ENCODE results near the gene PDYN. TPM values are rescaled to one million over a fixed set of nuclear protein-coding genes. Genes with fewer than 3 reads are reported as not detected.

PDYN gene
- total RNA-seq, 4 donors from 2014 or later, result not detected

- Histone ChIP-seq H3K27ac (replicated peaks in 1 of 4) (no peak overlapping the region), H3K9me3 (no peaks in the 10 kb centered on the region), H3K27me3 (peaks cover 0 to 71% (median 0%) of the 10 kb centered on the region in 4 donors), H3K4me1 (no peaks in the 10 kb centered on the region), H3K4me3 (no peak overlapping the region), H3K36me3 (no peaks in the 10 kb centered on the region)
- intact Hi-C loops (cut with DNase I), result no loop called here
- TF ChIP-seq CTCF (IDR thresholded peaks at IDR 0.05) (no peak), EP300 (IDR thresholded peaks at IDR 0.05) (no peak), POLR2AphosphoS5 (IDR thresholded peaks at IDR 0.05) (no peak), POLR2A (IDR thresholded peaks at IDR 0.05; ENCODE audit: low read depth) (no peak)
- DNase-seq (ENCODE audit: extremely low spot score), result no peak
- WGBS, result 86% methylated on average over 4 of the region's 4 CpGs
These were observed 4.3 kb upstream of the PDYN start for GRCh38 chr20:1998193-1998520.

GRCh38 chr20:1997483-1998192 is 3.8 kb upstream of the PDYN start:
- TF ChIP-seq POLR2AphosphoS5 (IDR thresholded peaks at IDR 0.05), result no peak
- TF ChIP-seq POLR2A (IDR thresholded peaks at IDR 0.05; ENCODE audit: low read depth), result no peak
- no peak for TF ChIP-seq CTCF (IDR thresholded peaks at IDR 0.05)
- no peak for TF ChIP-seq EP300 (IDR thresholded peaks at IDR 0.05)
- H3K27ac ChIP-seq (replicated peaks in 1 of 4), result no peak overlapping the region
- intact Hi-C loops (cut with DNase I), result no loop called here
- no peak for DNase-seq (ENCODE audit: extremely low spot score)
- no peaks in the 10 kb centered on the region for H3K36me3 ChIP-seq
- no peaks in the 10 kb centered on the region for H3K4me1 ChIP-seq
- 75% methylated on average over 15 of the region's 15 CpGs for WGBS
- H3K4me3 ChIP-seq, result no peak overlapping the region
- no peaks in the 10 kb centered on the region for H3K9me3 ChIP-seq
- peaks cover 0 to 67% (median 0%) of the 10 kb centered on the region in 4 donors for H3K27me3 ChIP-seq

- intact Hi-C loops (cut with DNase I), result no loop called here
- no peak for DNase-seq (ENCODE audit: extremely low spot score)
- Histone ChIP-seq H3K27ac (replicated peaks in 1 of 4) (no peak overlapping the region), H3K36me3 (no peaks in the 10 kb centered on the region), H3K4me3 (no peak overlapping the region), H3K4me1 (no peaks in the 10 kb centered on the region), H3K9me3 (no peaks in the 10 kb centered on the region), H3K27me3 (peaks cover 0 to 78% (median 0%) of the 10 kb centered on the region in 4 donors)
- 85% methylated on average over 9 of the region's 10 CpGs for WGBS
- TF ChIP-seq POLR2AphosphoS5 (IDR thresholded peaks at IDR 0.05) (no peak), POLR2A (IDR thresholded peaks at IDR 0.05; ENCODE audit: low read depth) (no peak), CTCF (IDR thresholded peaks at IDR 0.05) (no peak), EP300 (IDR thresholded peaks at IDR 0.05) (no peak)
These were observed 1.9 kb upstream of the PDYN start for GRCh38 chr20:1995531-1996310.

- no peak for TF ChIP-seq CTCF (IDR thresholded peaks at IDR 0.05)
- no peak for TF ChIP-seq EP300 (IDR thresholded peaks at IDR 0.05)
- no peak for TF ChIP-seq POLR2AphosphoS5 (IDR thresholded peaks at IDR 0.05)
- TF ChIP-seq POLR2A (IDR thresholded peaks at IDR 0.05; ENCODE audit: low read depth), result no peak
- no peaks in the 10 kb centered on the region for H3K9me3 ChIP-seq
- H3K27me3 ChIP-seq, result peaks cover 0 to 88% (median 0%) of the 10 kb centered on the region in 4 donors
- H3K27ac ChIP-seq (replicated peaks in 1 of 4), result no peak overlapping the region
- no peak for DNase-seq (ENCODE audit: extremely low spot score)
- intact Hi-C loops (cut with DNase I), result no loop called here
- H3K4me1 ChIP-seq, result no peaks in the 10 kb centered on the region
- H3K36me3 ChIP-seq, result no peaks in the 10 kb centered on the region
- no peak overlapping the region for H3K4me3 ChIP-seq
- 82% methylated on average over 13 of the region's 14 CpGs for WGBS
These were observed 769 bp upstream of the PDYN start for GRCh38 chr20:1994627-1995026.

Data from esophagus muscularis mucosa (tissue), 4 donors.